HCT116 (cell line): ENCODE measurements around the gene APBB3. TPM values are rescaled to one million over a fixed set of nuclear protein-coding genes. Genes with fewer than 3 reads are reported as not detected.

Experiments
- ATAC-seq: fragments of 200-7000 bp; cut with Tn5 transposase; 2 replicates; pipeline ENCODE4 v1.9.1; 2020; ENCODE audit warnings: mild to moderate bottlenecking, moderate library complexity
- BruUV-seq: library from RNA; stranded (reverse); fragments of 400-500 nt; replicated peaks from 2 replicates; lab custom pipeline; 2021; lab: Mats Ljungman, UMichigan
- CTCF ChIA-PET: fragments of 300-600 bp; sonication (Branson Sonifier 250); formaldehyde crosslinking; loops from one replicate; lab custom pipeline; 2021; ENCODE audit warnings: antibody characterized with exemption; lab: Charles Lee
- POLR2A ChIA-PET: fragments of 300-600, 350-600 bp; sonication (Branson Sonifier 250); formaldehyde crosslinking; loops from one replicate; lab custom pipeline; 2021; ENCODE audit warnings: antibody characterized with exemption; lab: Charles Lee
- RAD21 ChIA-PET, 2 experiments: fragments of 300-600 bp; sonication (Branson Sonifier 250); formaldehyde crosslinking; loops; one replicate each; lab custom pipeline; 2023; ENCODE audit warnings: low total read pairs in 2 of 2; ENCODE audit not compliant: uncharacterized antibody in 2 of 2, unreplicated experiment in 2 of 2, low non-redundant PET in 1 of 2; lab: Charles Lee
- DNase-seq: peaks from one replicate; pipeline ENCODE4 v3.0.0-alpha.2; 2010; ENCODE audit warnings: low read depth, low spot score
- H2AFZ ChIP-seq: fragments of 200-600 bp; shearing (Covaris generic), sonication (generic); 2 replicates; pipeline ENCODE4 v1.6.1; 2017; ENCODE audit warnings: low read depth, mixed run types, mixed read lengths, antibody characterized with exemption, low read length; ENCODE audit not compliant: poor library complexity, severe bottlenecking
- H3K27ac ChIP-seq: 2 replicates; pipeline ENCODE4 v1.5.1; 2012; ENCODE audit warnings: low read depth, low read length
- H3K27me3 ChIP-seq: fragments of 200-600 bp; sonication (generic); 2 replicates; pipeline ENCODE4 v1.6.1; 2016; ENCODE audit warnings: mixed run types, low read length, mixed read lengths; ENCODE audit not compliant: insufficient read depth
- H3K36me3 ChIP-seq, 2 experiments: fragments of 200-500 bp in 1 of 2; fragments of 200-600 bp in 1 of 2; sonication (Bioruptor generic) in 1 of 2; sonication (generic) in 1 of 2; 2 replicates each; pipeline versions ENCODE4 v1.5.1 to v1.6.1; 2014 to 2016; ENCODE audit warnings: low read length in 2 of 2, inconsistent platforms in 1 of 2, mixed read lengths in 1 of 2, mixed run types in 1 of 2; ENCODE audit not compliant: insufficient read depth in 2 of 2, control insufficient read depth in 1 of 2
- H3K4me1 ChIP-seq, 2 experiments: fragments of 200-600 bp in 1 of 2; sonication (generic) in 1 of 2; 2 replicates each; pipeline versions ENCODE4 v1.5.1 to v1.6.1; 2012 to 2017; ENCODE audit warnings: low read length in 2 of 2, inconsistent platforms in 1 of 2, mild to moderate bottlenecking in 1 of 2, mixed read lengths in 1 of 2, mixed run types in 1 of 2, moderate library complexity in 1 of 2; ENCODE audit not compliant: insufficient read depth in 2 of 2, control insufficient read depth in 1 of 2
- H3K4me2 ChIP-seq: fragments of 200-600 bp; sonication (generic); 2 replicates; pipeline ENCODE4 v1.6.1; 2017; ENCODE audit warnings: mixed run types, low read length, mixed read lengths
- H3K4me3 ChIP-seq, 2 experiments: fragments of 200-600 bp in 1 of 2; sonication (generic) in 1 of 2; replicated peaks in 1 of 2; 2 replicates each; pipeline ENCODE4 v1.5.1; 2011 to 2016; ENCODE audit warnings: low read length in 2 of 2, control low read depth in 1 of 2, low read depth in 1 of 2, mild to moderate bottlenecking in 1 of 2, mixed read lengths in 1 of 2, mixed run types in 1 of 2
- H3K79me2 ChIP-seq: fragments of 200-600 bp; sonication (generic); 2 replicates; pipeline ENCODE4 v1.6.1; 2017; ENCODE audit warnings: mild to moderate bottlenecking, mixed run types, low read length, moderate library complexity, mixed read lengths; ENCODE audit not compliant: insufficient read depth
- H3K9ac ChIP-seq: fragments of 200-600 bp; sonication (generic); 2 replicates; pipeline ENCODE4 v1.6.1; 2016; ENCODE audit warnings: low read length, mixed read lengths
- H3K9me2 ChIP-seq: fragments of 200-600 bp; sonication (generic), shearing (Covaris generic); 2 replicates; pipeline ENCODE4 v1.6.1; 2017; ENCODE audit warnings: mixed run types, mild to moderate bottlenecking, moderate library complexity; ENCODE audit not compliant: insufficient read depth
- H3K9me3 ChIP-seq, 2 experiments: fragments of 200-500 bp in 1 of 2; fragments of 200-600 bp in 1 of 2; sonication (Bioruptor generic) in 1 of 2; sonication (generic) in 1 of 2; 2 replicates each; pipeline ENCODE4 v1.6.1; 2014 to 2017; ENCODE audit warnings: low read length in 2 of 2, mixed read lengths in 2 of 2, inconsistent platforms in 1 of 2, low read depth in 1 of 2, mild to moderate bottlenecking in 1 of 2, mixed run types in 1 of 2, moderate library complexity in 1 of 2; ENCODE audit not compliant: control insufficient read depth in 1 of 2, insufficient read depth in 1 of 2
- H4K20me1 ChIP-seq: fragments of 200-600 bp; sonication (generic), shearing (Covaris generic); 2 replicates; pipeline ENCODE4 v1.6.1; 2017; ENCODE audit warnings: mixed run types, mild to moderate bottlenecking, moderate library complexity; ENCODE audit not compliant: insufficient read depth
- CBX3 ChIP-seq: IDR thresholded peaks from 2 replicates; pipeline ENCODE4 v1.6.1; 2012; ENCODE audit warnings: low read depth
- CEBPB ChIP-seq: IDR thresholded peaks from 2 replicates; pipeline ENCODE4 v1.6.1; 2012; ENCODE audit warnings: low read depth
- CTCF ChIP-seq, 3 experiments: fragments of 200-600 bp in 1 of 3; sonication (generic) in 1 of 3; IDR thresholded peaks in 2 of 3; conservative IDR thresholded peaks in 1 of 3; 2 replicates each; pipeline ENCODE4 v1.5.1; 2012 to 2017; ENCODE audit warnings: low read depth in 2 of 3, low read length in 2 of 3, antibody characterized with exemption in 1 of 3, borderline replicate concordance in 1 of 3, control low read depth in 1 of 3, mild to moderate bottlenecking in 1 of 3, mixed read lengths in 1 of 3, mixed run types in 1 of 3, moderate library complexity in 1 of 3; ENCODE audit not compliant: insufficient read depth in 1 of 3
- EGR1 ChIP-seq: IDR thresholded peaks from 2 replicates; pipeline ENCODE4 v1.6.1; 2012; ENCODE audit warnings: low read depth
- EZH2phosphoT487 ChIP-seq: fragments of 200-600 bp; IDR thresholded peaks from 2 replicates; pipeline ENCODE4 v1.6.1; 2018; ENCODE audit warnings: antibody characterized with exemption, borderline replicate concordance
- SIN3A ChIP-seq: IDR thresholded peaks from 2 replicates; pipeline ENCODE4 v1.6.1; 2012; ENCODE audit warnings: low read depth
- TCF7L2 ChIP-seq: IDR thresholded peaks from 2 replicates; pipeline ENCODE4 v1.7.0; 2011; ENCODE audit warnings: borderline replicate concordance, inconsistent platforms; ENCODE audit not compliant: insufficient read depth, insufficient read length; ENCODE audit errors: extremely low read depth
- YY1 ChIP-seq: IDR thresholded peaks from 2 replicates; pipeline ENCODE4 v1.6.1; 2011; ENCODE audit warnings: low read length, low read depth, moderate library complexity, mild to moderate bottlenecking; ENCODE audit not compliant: insufficient replicate concordance; ENCODE audit errors: extremely low read depth
- ZFX ChIP-seq: fragments of 450-650 bp; IDR thresholded peaks from 2 replicates; pipeline ENCODE4 v1.6.1; 2017
- ZNF274 ChIP-seq: fragments of 200-500 bp; sonication (Bioruptor generic); IDR thresholded peaks from 2 replicates; pipeline ENCODE4 v1.6.1; 2014; ENCODE audit warnings: mild to moderate bottlenecking, low read depth, low read length, inconsistent platforms
- intact Hi-C: fragments of 100-400 bp; cut with micrococcal nuclease; formaldehyde crosslinking; loops from 2 replicates; pipeline ENCODE4 v1.10.0; 2022
- total RNA-seq: library from RNA; stranded (reverse); gene quantifications from one replicate; pipeline ENCODE4 v1.2.1, GENCODE V29; 2021; ENCODE audit not compliant: unreplicated experiment
- TF ChIP-seq, protein P1 (sequence below): IDR thresholded peaks from 2 replicates; pipeline ENCODE4 v1.6.1; 2012; ENCODE audit warnings: low read depth

The APBB3 gene
- total RNA-seq, 1 experiment from 2014 or later = 28.4 TPM

DNA sequence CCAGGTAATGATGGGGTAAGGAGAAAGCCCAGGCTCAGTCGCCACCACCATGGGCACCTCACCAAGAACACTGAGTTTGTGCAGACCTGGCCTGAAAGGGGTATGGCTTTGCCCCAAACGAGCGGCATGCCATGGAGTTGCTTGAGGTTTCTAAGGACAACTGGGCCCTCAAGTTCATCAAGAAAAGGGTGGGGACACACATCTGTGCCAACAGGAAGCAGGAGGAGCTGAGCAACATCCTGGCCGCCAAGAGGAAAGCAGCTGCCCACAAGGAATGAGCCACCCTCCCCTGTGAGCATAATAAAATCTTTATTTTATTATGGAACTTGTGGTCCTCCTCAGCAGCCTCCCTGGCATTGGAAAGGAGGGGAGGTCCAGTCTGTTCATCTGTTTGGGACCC, 44.7 kb upstream of the APBB3 start (continued):
- TF ChIP-seq, protein P1, sequence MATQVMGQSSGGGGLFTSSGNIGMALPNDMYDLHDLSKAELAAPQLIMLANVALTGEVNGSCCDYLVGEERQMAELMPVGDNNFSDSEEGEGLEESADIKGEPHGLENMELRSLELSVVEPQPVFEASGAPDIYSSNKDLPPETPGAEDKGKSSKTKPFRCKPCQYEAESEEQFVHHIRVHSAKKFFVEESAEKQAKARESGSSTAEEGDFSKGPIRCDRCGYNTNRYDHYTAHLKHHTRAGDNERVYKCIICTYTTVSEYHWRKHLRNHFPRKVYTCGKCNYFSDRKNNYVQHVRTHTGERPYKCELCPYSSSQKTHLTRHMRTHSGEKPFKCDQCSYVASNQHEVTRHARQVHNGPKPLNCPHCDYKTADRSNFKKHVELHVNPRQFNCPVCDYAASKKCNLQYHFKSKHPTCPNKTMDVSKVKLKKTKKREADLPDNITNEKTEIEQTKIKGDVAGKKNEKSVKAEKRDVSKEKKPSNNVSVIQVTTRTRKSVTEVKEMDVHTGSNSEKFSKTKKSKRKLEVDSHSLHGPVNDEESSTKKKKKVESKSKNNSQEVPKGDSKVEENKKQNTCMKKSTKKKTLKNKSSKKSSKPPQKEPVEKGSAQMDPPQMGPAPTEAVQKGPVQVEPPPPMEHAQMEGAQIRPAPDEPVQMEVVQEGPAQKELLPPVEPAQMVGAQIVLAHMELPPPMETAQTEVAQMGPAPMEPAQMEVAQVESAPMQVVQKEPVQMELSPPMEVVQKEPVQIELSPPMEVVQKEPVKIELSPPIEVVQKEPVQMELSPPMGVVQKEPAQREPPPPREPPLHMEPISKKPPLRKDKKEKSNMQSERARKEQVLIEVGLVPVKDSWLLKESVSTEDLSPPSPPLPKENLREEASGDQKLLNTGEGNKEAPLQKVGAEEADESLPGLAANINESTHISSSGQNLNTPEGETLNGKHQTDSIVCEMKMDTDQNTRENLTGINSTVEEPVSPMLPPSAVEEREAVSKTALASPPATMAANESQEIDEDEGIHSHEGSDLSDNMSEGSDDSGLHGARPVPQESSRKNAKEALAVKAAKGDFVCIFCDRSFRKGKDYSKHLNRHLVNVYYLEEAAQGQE = no peak
- no peak for TF ChIP-seq EGR1
- no peak for TF ChIP-seq CTCF (IDR thresholded peaks at IDR 0.05 in 2 of 3, conservative IDR thresholded peaks at IDR 0.05 in 1 of 3; ENCODE audit: borderline replicate concordance in 1 of 3, insufficient read depth in 1 of 3, low read depth in 2 of 3, low read length in 2 of 3)
- TF ChIP-seq TCF7L2 = no peak

DNA sequence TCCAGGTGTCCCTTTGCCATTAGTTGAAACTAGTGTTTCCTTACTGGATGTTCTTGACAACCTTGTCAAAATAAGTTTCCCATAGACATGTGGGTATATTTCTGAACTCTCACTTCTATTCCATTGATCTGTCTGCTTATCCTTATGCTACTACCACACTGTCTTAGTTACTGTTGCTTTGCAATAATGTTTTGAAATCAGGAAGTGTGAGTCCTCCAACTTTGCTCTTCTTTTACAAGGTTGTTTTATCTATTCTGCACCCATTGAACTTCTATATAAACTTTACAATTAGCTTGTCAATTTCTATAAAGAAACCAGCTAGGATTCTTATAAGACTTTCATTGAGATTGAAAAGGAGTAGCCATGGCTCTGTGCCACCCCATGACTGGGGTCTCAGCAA, 44.3 kb upstream of the APBB3 start:
- ATAC-seq = no peak
- H4K20me1 ChIP-seq = no peaks in the 10 kb centered on the region
- no peaks in the 10 kb centered on the region for H3K36me3 ChIP-seq
- POLR2A ChIA-PET = interaction anchor here (0.6 kb wide), 1 partner anchor 53 kb away, joined by 5 read pairs; no protein-coding TSS in a partner anchor
- no peaks in the 10 kb centered on the region for H3K79me2 ChIP-seq
- no peaks in the 10 kb centered on the region for H3K9me3 ChIP-seq
- DNase-seq = no peak
- RAD21 ChIA-PET = no interaction called here
- CTCF ChIA-PET = no interaction called here
- H3K27ac ChIP-seq = no peak overlapping the region
- BruUV-seq = no TSS peak
- H3K9ac ChIP-seq = no peak overlapping the region
- H3K4me1 ChIP-seq = no peaks in the 10 kb centered on the region
- H3K4me3 ChIP-seq = no peak overlapping the region
- no peak overlapping the region for H3K4me2 ChIP-seq
- intact Hi-C loops = no loop called here
- H3K9me2 ChIP-seq = no peaks in the 10 kb centered on the region
- H2AFZ ChIP-seq = no peak overlapping the region
- no peaks in the 10 kb centered on the region for H3K27me3 ChIP-seq
- TF ChIP-seq ZNF274 (no peak), CEBPB (no peak), CTCF (IDR thresholded peaks at IDR 0.05 in 2 of 3, conservative IDR thresholded peaks at IDR 0.05 in 1 of 3; ENCODE audit: borderline replicate concordance in 1 of 3, insufficient read depth in 1 of 3, low read depth in 2 of 3, low read length in 2 of 3) (no peak), EGR1 (no peak), ZFX (no peak), EZH2phosphoT487 (no peak), SIN3A (no peak), YY1 (no peak), CBX3 (no peak)
- TF ChIP-seq, protein P1 = no peak
